Osteocyte (in vitro differentiated cells): ENCODE results near the gene ALOX5AP. TPM values are rescaled to one million over a fixed set of nuclear protein-coding genes. Genes with fewer than 3 reads are reported as not detected.

Source experiments
- DNase-seq: peaks from one replicate; pipeline ENCODE4 v3.0.0; 2021; ENCODE audit warnings: mixed read lengths; ENCODE audit not compliant: unreplicated experiment; ENCODE audit errors: extremely low spot score
- H3K27ac Mint-ChIP-seq: one replicate; pipeline ENCODE4 v1.8.0; 2021; ENCODE audit warnings: mild to moderate bottlenecking, mixed read lengths; ENCODE audit not compliant: unreplicated experiment
- H3K27me3 Mint-ChIP-seq: one replicate; pipeline ENCODE4 v1.8.0; 2021; ENCODE audit warnings: mixed read lengths; ENCODE audit not compliant: unreplicated experiment
- H3K36me3 Mint-ChIP-seq: one replicate; pipeline ENCODE4 v1.8.0; 2021; ENCODE audit warnings: mixed read lengths; ENCODE audit not compliant: unreplicated experiment
- H3K4me1 Mint-ChIP-seq: one replicate; pipeline ENCODE4 v1.8.0; 2021; ENCODE audit warnings: mixed read lengths; ENCODE audit not compliant: unreplicated experiment
- H3K4me3 Mint-ChIP-seq: one replicate; pipeline ENCODE4 v1.8.0; 2021; ENCODE audit warnings: mild to moderate bottlenecking, moderate library complexity, mixed read lengths; ENCODE audit not compliant: unreplicated experiment
- H3K9me3 Mint-ChIP-seq: one replicate; pipeline ENCODE4 v1.8.0; 2021; ENCODE audit warnings: mixed read lengths; ENCODE audit not compliant: unreplicated experiment
- CTCF ChIP-seq: fragments of 200-600 bp; sonication (generic); IDR thresholded peaks from 2 replicates; pipeline ENCODE4 v1.5.0; 2021; ENCODE audit warnings: antibody characterized with exemption, mild to moderate bottlenecking, moderate library complexity
- total RNA-seq: library from RNA; stranded (reverse); gene quantifications from 2 replicates; pipeline ENCODE4 v1.2.1, GENCODE V29; 2021

The ALOX5AP gene
- total RNA-seq, 1 donor from 2014 or later, result not detected

GRCh38 chr13:30697996-30698401 is 37.3 kb upstream of the ALOX5AP start:
- Mint-ChIP-seq H3K4me1 (peaks cover 32% of the 10 kb centered on the region), H3K36me3 (peaks cover 2% of the 10 kb centered on the region), H3K27ac (peak overlapping the region; percentile 69), H3K9me3 (no peaks in the 10 kb centered on the region), H3K4me3 (no peak overlapping the region), H3K27me3 (peaks cover 14% of the 10 kb centered on the region)
- DNase-seq, result no peak
- no peak for TF ChIP-seq CTCF

DNA sequence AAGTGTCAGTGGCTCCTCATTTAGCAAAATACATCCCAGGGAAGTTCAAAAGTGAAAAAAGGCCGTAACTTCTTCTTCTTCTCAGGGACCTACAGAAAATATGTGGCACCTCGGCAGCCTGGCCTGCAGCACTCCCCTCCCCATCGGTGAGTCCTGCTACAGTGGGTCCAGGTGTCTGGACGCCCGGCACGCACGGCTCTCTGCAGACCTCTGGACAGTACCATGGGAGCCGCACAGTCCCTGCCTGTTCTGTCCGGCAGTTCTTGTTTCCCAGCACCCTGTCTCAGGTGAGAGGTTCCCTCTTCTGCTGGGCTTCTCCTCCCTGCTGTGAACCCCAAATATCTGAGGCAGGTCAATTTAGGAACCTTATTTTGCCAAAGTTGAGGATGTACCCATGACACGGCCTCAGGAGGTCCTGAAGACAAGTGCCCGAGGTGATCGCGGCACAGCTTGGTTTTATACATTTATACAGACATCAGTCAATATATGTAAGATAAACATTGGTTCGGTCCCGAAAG is 36.8 kb upstream of the ALOX5AP start:
- H3K27me3 Mint-ChIP-seq, result peaks cover 14% of the 10 kb centered on the region
- no peaks in the 10 kb centered on the region for H3K9me3 Mint-ChIP-seq
- DNase-seq, result no peak
- no peak for TF ChIP-seq CTCF
- H3K4me3 Mint-ChIP-seq, result no peak overlapping the region
- H3K27ac Mint-ChIP-seq, result peak overlapping the region; percentile 69
- H3K4me1 Mint-ChIP-seq, result peaks cover 32% of the 10 kb centered on the region
- peaks cover 2% of the 10 kb centered on the region for H3K36me3 Mint-ChIP-seq

DNA sequence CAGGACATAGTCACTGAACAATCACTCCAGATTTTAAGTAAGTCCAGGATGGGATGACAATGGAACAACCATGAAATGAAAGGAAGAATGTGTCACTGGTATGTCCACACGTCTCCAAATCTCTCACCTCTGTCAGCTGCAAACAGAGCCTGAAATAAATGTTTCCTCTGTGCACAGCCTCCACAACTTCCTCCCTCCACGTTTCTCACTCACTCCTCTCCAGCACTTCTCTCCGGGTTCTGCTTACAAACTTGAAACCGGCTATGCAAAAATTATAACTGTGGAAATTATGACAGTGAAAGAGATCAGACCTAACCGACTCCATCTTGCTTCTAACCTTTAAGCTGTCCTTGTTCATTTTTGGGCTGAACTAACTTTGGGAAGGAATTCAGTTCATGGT is 35.0 kb upstream of the ALOX5AP start:
- no peaks in the 10 kb centered on the region for H3K9me3 Mint-ChIP-seq
- DNase-seq, result no peak
- H3K27me3 Mint-ChIP-seq, result peaks cover 14% of the 10 kb centered on the region
- H3K4me3 Mint-ChIP-seq, result no peak overlapping the region
- H3K36me3 Mint-ChIP-seq, result peaks cover 2% of the 10 kb centered on the region
- no peak for TF ChIP-seq CTCF
- no peak overlapping the region for H3K27ac Mint-ChIP-seq
- H3K4me1 Mint-ChIP-seq, result peaks cover 32% of the 10 kb centered on the region

- H3K27me3 Mint-ChIP-seq, result peaks cover 14% of the 10 kb centered on the region
- TF ChIP-seq CTCF, result no peak
- H3K9me3 Mint-ChIP-seq, result no peaks in the 10 kb centered on the region
- H3K4me1 Mint-ChIP-seq, result peaks cover 18% of the 10 kb centered on the region
- no peak overlapping the region for H3K27ac Mint-ChIP-seq
- no peak for DNase-seq
- peaks cover 2% of the 10 kb centered on the region for H3K36me3 Mint-ChIP-seq
- no peak overlapping the region for H3K4me3 Mint-ChIP-seq
Measured at GRCh38 chr13:30702006-30702405, 33.3 kb upstream of the ALOX5AP start.

DNA sequence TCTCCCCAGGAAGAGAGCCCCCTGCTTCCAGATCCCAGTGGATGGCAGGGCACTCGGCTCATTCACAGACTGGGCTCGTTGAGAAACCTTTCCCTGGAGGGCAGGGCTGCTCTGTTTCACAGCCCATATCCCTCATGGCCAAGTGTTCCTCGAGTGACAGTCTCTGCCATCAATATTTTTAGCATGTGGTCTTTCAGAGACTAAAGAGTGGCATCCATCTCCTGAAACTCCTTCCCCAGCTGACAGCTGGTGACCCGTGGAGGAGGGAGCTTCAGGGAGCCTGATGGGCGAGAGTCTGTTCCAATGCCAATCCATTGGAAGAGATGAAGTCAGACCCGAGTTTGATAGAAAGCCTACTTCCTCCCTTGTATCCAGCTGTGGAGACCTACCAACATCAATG is 30.7 kb upstream of the ALOX5AP start:
- H3K4me1 Mint-ChIP-seq, result peaks cover 12% of the 10 kb centered on the region
- no peak for TF ChIP-seq CTCF

More for the DNA sequence above, 30.7 kb upstream of the ALOX5AP start:
- no peak overlapping the region for H3K4me3 Mint-ChIP-seq
- H3K27me3 Mint-ChIP-seq, result peaks cover 14% of the 10 kb centered on the region
- DNase-seq, result no peak
- no peaks in the 10 kb centered on the region for H3K9me3 Mint-ChIP-seq
- H3K27ac Mint-ChIP-seq, result no peak overlapping the region
- H3K36me3 Mint-ChIP-seq, result peaks cover 2% of the 10 kb centered on the region
